Loucy (cell line): ENCODE results near the gene TMPRSS11D.
A peak's percentile ranks its signal among the peaks of the same experiment; 100 is the strongest.

Source experiments
- H2AFZ ChIP-seq: fragments of 200-600 bp; sonication (generic); 2 replicates; pipeline ENCODE4 v1.6.0; 2016; ENCODE audit warnings: antibody characterized with exemption, mild to moderate bottlenecking, low read length, moderate library complexity
- H3F3A ChIP-seq: fragments of 200-600 bp; 2 replicates; pipeline ENCODE4 v1.6.0; 2016; ENCODE audit warnings: antibody characterized with exemption, low read depth, mild to moderate bottlenecking
- H3K27me3 ChIP-seq: fragments of 200-600 bp; sonication (generic); 2 replicates; pipeline ENCODE4 v1.6.1; 2014; ENCODE audit warnings: low read length, mild to moderate bottlenecking; ENCODE audit not compliant: insufficient read depth, poor library complexity, severe bottlenecking
- H3K36me3 ChIP-seq: fragments of 200-600 bp; sonication (generic); 2 replicates; pipeline ENCODE4 v1.6.1; 2016; ENCODE audit warnings: low read length; ENCODE audit not compliant: insufficient read depth
- H3K4me1 ChIP-seq: fragments of 200-600 bp; sonication (generic); 2 replicates; pipeline ENCODE4 v1.5.1; 2014; ENCODE audit warnings: low read length, mild to moderate bottlenecking; ENCODE audit not compliant: insufficient read depth, poor library complexity, severe bottlenecking
- H3K4me2 ChIP-seq: fragments of 200-600 bp; sonication (generic); 2 replicates; pipeline ENCODE4 v1.6.0; 2014; ENCODE audit warnings: antibody characterized with exemption, low read length, low read depth, mild to moderate bottlenecking; ENCODE audit not compliant: poor library complexity, severe bottlenecking
- H3K4me3 ChIP-seq: fragments of 200-600 bp; sonication (generic); 2 replicates; pipeline ENCODE4 v1.5.1; 2014; ENCODE audit warnings: low read length, mild to moderate bottlenecking, mixed read lengths; ENCODE audit not compliant: poor library complexity, severe bottlenecking
- H3K79me2 ChIP-seq: fragments of 200-600 bp; sonication (generic); 2 replicates; pipeline ENCODE4 v1.6.1; 2014; ENCODE audit warnings: low read length; ENCODE audit not compliant: insufficient read depth
- H3K9ac ChIP-seq: fragments of 200-600 bp; sonication (generic); 2 replicates; pipeline ENCODE4 v1.6.0; 2014; ENCODE audit warnings: mild to moderate bottlenecking, low read depth, low read length, moderate library complexity; ENCODE audit not compliant: poor library complexity, severe bottlenecking
- H3K9me2 ChIP-seq: fragments of 200-600 bp; sonication (generic); replicated peaks from 2 replicates; pipeline ENCODE4 v1.6.1; 2016; ENCODE audit warnings: low read depth, low read length, mixed read lengths
- H3K9me3 ChIP-seq: fragments of 200-600 bp; sonication (generic); 2 replicates; pipeline ENCODE4 v1.6.1; 2014; ENCODE audit warnings: mild to moderate bottlenecking, antibody characterized with exemption, low read length, low read depth; ENCODE audit not compliant: insufficient read depth
- H4K20me1 ChIP-seq: fragments of 200-600 bp; sonication (generic); 2 replicates; pipeline ENCODE4 v1.6.0; 2014; ENCODE audit warnings: antibody characterized with exemption, low read length, mild to moderate bottlenecking; ENCODE audit not compliant: insufficient read depth, poor library complexity, severe bottlenecking
- EZH2phosphoT487 ChIP-seq: fragments of 200-600 bp; IDR thresholded peaks from 2 replicates; pipeline ENCODE4 v1.6.1; 2018; ENCODE audit warnings: antibody characterized with exemption, mild to moderate bottlenecking, moderate library complexity, borderline replicate concordance
- TF ChIP-seq, protein P1 (sequence below): fragments of 200-600 bp; sonication (generic); conservative IDR thresholded peaks from 2 replicates; pipeline ENCODE4 v1.5.1; 2014; ENCODE audit warnings: mild to moderate bottlenecking, antibody characterized with exemption, low read length

TMPRSS11D gene

GRCh38 chr4:67873116-67873515, 10.7 kb downstream of the TMPRSS11D start:
- H3K4me1 ChIP-seq = no peaks in the 10 kb centered on the region
- no peaks in the 10 kb centered on the region for H3K27me3 ChIP-seq
- no peaks in the 10 kb centered on the region for H3F3A ChIP-seq
- no peak overlapping the region for H3K9ac ChIP-seq
- H3K9me3 ChIP-seq = no peaks in the 10 kb centered on the region
- H3K36me3 ChIP-seq = no peaks in the 10 kb centered on the region
- no peak overlapping the region for H3K4me2 ChIP-seq
- no peak overlapping the region for H2AFZ ChIP-seq
- H3K9me2 ChIP-seq = no peaks in the 10 kb centered on the region
- TF ChIP-seq, protein P1, sequence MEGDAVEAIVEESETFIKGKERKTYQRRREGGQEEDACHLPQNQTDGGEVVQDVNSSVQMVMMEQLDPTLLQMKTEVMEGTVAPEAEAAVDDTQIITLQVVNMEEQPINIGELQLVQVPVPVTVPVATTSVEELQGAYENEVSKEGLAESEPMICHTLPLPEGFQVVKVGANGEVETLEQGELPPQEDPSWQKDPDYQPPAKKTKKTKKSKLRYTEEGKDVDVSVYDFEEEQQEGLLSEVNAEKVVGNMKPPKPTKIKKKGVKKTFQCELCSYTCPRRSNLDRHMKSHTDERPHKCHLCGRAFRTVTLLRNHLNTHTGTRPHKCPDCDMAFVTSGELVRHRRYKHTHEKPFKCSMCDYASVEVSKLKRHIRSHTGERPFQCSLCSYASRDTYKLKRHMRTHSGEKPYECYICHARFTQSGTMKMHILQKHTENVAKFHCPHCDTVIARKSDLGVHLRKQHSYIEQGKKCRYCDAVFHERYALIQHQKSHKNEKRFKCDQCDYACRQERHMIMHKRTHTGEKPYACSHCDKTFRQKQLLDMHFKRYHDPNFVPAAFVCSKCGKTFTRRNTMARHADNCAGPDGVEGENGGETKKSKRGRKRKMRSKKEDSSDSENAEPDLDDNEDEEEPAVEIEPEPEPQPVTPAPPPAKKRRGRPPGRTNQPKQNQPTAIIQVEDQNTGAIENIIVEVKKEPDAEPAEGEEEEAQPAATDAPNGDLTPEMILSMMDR = no peak
- TF ChIP-seq EZH2phosphoT487 = no peak
- H3K79me2 ChIP-seq = no peaks in the 10 kb centered on the region
- no peak overlapping the region for H3K4me3 ChIP-seq
- no peaks in the 10 kb centered on the region for H4K20me1 ChIP-seq

GRCh38 chr4:67871867-67872266, 11.9 kb downstream of the TMPRSS11D start:
- Histone ChIP-seq H3K27me3 (no peaks in the 10 kb centered on the region), H3K4me3 (no peak overlapping the region), H4K20me1 (no peaks in the 10 kb centered on the region), H3K9me2 (no peaks in the 10 kb centered on the region), H3K4me2 (no peak overlapping the region), H3K4me1 (no peaks in the 10 kb centered on the region), H2AFZ (0 out of 2 replicates have a peak overlapping the region, but pooled peaks have one; percentile 27), H3K79me2 (no peaks in the 10 kb centered on the region), H3F3A (no peaks in the 10 kb centered on the region), H3K9me3 (no peaks in the 10 kb centered on the region), H3K36me3 (no peaks in the 10 kb centered on the region), H3K9ac (no peak overlapping the region)
- TF ChIP-seq, protein P1 = peak; percentile 65
- TF ChIP-seq EZH2phosphoT487 = no peak

DNA sequence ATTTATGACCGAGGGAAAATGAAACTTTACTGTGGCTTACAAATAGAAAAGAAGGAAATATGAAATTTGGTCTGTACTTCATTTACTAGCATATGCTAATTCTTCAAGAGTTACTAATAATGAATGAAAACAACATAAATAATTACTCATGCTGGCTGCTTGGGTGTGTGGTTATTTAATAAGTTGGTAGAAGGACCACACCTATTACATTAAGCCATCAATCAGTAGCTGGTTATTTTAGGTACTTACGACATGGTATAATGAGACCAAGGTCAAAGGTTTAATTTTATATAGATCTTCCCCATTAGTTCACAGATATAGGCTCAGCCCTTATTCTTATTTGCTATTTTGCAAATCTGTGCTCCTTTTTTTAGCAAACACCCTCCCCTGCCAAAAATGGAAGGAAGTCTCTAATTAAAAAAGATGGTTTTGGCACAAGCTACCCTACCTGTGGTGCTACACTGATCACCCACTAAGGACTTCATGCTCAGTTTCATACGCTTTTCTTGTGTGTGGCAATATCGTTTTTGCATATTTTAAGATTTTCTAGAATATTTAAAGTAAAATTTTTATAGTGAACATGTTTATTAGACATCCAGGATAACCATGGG, 14.1 kb downstream of the TMPRSS11D start:
- TF ChIP-seq, protein P1 = no peak
- no peak for TF ChIP-seq EZH2phosphoT487
- no peaks in the 10 kb centered on the region for H3K36me3 ChIP-seq
- no peaks in the 10 kb centered on the region for H3K9me3 ChIP-seq
- H3K79me2 ChIP-seq = no peaks in the 10 kb centered on the region
- no peak overlapping the region for H2AFZ ChIP-seq
- H3K4me2 ChIP-seq = no peak overlapping the region
- H4K20me1 ChIP-seq = no peaks in the 10 kb centered on the region
- H3K4me1 ChIP-seq = no peaks in the 10 kb centered on the region
- H3K9ac ChIP-seq = no peak overlapping the region
- no peaks in the 10 kb centered on the region for H3K27me3 ChIP-seq
- no peaks in the 10 kb centered on the region for H3F3A ChIP-seq
- H3K9me2 ChIP-seq = no peaks in the 10 kb centered on the region
- H3K4me3 ChIP-seq = no peak overlapping the region
